Inferior parietal cortex (tissue), 1 donor: Measurements from ENCODE around the gene ATP5IF1.

Source experiments
- DNase-seq: peaks from one replicate; pipeline ENCODE4 v3.0.0-alpha.2; 2016; ENCODE audit errors: extremely low spot score

Gene ATP5IF1

DNA sequence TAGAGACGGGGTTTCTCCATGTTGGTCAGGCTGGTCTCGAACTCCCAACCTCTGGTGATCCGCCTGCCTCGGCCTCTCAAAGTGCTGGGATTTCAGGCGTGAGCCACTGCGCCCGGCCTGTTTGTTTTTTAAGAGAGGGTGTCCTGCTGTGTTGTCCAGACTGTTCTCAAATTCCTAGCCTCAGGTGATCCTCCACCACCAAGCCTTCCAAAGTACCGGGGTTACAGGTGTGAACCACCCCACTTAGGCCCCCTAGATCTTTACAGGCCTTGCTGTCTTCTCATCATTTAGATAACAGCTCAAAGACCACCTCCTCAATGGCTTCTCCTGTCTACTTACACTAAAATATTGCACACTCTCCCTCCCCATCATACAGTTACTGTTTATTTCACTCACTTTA is 29.7 kb downstream of the ATP5IF1 start:
- DNase-seq: no peak

DNA sequence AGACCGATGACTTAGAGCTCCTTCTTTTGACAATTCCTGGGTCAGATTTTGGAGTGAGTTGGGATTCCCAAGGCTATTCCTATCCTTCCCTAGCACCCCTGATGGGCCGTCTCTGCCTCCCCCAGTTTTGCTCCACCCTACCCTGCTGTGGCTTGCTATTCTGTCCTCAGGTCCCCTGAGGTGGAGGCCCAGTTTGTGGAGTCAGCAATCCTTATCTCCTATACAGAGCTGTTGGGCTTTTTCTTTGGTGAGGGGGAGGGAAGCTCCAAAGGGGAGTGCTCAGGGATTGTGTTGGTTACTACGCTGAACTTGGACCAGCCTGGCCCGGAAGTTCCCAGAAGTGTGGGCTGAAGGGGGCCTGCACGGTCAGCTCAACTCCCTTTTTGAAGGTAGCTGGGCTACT is 31.0 kb downstream of the ATP5IF1 start:
- DNase-seq: peak; percentile 10

DNA sequence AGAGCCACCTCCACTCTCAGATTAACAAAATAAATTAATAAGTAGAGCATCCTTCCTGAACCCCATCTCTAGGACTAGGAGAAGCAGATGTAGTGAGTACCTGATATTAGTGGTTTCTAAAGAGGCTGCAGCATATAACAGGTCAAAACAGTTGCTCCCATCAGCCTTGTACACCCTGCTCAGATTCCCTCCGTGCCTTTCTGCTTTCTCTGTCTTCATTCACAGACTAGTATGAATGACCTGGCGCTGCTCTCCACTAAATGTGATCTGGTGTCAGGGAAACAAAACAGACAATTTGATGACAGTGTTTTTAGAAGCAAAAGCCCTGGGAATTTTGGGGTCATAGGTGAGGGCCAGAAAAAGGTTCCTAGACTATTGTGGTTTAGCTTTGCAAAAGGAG is 31.7 kb downstream of the ATP5IF1 start:
- DNase-seq: no peak

DNA sequence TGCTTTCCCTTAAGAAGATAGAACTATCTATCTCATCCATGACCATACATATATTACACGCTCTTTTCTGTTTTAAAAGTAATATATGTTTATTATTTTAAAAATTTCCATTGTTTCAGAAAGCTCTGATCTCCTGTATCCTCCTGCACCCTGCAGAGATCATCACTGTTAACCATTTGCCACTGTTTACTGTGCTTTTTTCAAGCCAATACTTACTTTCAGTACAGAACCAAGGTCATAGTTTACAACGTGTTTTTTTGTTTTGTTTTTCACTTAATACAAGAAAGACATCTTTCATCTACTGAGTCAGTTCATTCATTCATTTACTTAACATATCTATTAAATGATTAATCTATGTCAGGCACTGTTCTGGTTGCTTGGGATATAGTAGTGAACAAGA is 33.6 kb downstream of the ATP5IF1 start:
- DNase-seq: no peak

DNA sequence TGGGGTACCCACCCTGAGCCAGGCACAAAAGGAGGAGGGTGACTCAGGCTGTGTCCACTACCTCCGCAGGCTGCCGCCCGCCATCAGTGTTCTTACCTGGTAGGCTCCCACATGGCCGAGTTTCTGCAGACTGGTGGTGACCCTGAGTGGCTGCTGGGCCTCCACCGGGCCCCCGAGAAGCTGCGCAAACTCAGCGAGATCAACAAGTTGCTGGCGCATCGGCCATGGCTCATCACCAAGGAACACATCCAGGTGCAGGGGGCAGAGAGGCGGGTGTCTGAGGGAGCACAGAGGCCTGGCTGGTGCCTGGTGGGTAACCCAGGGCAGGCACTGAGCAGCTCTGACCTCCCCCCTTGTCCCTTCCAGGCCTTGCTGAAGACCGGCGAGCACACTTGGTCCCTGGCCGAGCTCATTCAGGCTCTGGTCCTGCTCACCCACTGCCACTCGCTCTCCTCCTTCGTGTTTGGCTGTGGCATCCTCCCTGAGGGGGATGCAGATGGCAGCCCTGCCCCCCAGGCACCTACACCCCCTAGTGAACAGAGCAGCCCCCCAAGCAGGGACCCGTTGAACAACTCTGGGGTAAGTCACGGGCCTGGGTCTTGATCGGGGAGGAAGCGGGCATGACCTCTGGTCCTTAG is 36.4 kb downstream of the ATP5IF1 start:
- DNase-seq: no peak

DNA sequence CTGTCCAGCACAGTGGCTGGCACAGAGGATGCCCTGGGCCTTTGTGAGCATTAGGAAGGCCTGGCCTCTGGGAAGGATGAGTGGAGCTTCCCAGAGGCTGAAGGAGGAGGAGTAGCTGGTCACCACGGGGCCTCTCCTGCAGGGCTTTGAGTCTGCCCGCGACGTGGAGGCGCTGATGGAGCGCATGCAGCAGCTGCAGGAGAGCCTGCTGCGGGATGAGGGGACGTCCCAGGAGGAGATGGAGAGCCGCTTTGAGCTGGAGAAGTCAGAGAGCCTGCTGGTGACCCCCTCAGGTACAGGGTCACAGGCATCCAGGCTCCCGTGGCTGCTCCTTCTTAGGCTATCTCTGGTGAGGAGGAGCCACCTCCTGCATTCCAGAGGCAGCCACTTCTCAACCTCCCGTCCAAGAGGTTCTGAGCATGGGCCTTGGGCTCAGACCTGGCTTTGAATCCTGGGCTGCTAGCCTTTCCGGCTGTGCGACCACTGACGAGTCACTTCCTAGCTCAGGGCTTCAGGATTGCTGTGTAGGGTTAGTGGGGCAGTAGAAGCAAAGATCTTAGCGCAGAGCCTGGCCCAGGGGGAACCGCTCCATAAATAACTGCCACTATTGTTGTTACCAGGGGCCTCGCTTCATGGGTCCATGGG is 37.4 kb downstream of the ATP5IF1 start:
- no peak for DNase-seq

DNA sequence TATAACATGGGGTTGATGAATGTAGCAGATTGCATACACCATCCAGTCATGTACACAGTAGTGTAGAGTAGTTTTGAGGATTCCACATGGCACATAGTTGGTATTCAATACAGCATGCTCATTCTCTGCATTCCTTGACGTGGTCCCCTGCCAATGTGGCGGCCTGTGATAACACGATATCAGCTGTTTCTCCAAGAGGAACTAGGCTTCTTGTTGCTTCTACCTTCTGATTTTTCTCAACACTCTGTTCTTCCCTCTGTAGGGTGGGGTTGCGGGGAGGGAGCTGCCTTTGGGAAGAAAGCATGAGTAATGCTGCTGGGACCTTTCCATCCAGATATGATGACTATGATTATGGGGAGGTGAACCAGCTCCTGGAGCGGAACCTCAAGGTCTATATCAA is 42.8 kb downstream of the ATP5IF1 start:
- no peak for DNase-seq

DNA sequence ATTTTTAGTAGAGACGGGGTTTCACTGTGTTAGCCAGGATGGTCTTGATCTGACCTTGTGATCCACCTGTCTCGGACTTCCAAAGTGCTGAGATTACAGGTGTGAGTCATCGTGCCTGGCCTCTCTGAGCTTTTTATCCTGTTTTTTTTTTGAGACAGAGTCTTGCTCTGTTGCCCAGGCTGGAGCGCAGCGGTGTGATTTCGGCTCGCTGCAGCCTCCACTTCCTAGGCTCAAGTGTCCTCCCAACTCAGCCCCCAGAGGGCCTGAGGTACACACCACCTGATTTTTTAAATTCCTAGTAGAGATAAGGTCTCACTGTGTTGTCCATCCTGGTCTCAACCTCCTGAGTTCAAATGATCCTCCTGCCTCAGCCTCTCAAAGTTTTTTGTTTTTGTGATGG is 43.8 kb downstream of the ATP5IF1 start:
- DNase-seq: no peak

DNA sequence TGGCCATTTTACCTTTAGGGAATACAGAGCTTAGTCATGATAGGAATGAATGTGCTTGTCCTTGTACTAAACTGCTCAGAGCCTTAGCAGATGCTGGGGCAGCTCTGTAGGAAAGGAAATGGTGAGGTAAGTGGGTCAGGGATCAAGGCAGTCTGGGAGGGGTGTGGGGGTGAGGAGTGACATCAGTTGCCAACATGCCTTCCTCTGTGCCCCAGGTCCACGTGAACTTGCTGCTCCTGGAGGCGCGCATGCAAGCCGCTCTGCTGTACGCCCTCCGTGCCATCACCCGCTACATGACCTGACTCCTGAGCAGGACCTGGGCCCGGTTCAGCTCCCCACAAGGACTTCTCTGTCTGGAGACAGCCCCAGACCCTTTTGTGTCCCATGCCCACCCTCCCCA is 44.6 kb downstream of the ATP5IF1 start:
- DNase-seq: no peak

DNA sequence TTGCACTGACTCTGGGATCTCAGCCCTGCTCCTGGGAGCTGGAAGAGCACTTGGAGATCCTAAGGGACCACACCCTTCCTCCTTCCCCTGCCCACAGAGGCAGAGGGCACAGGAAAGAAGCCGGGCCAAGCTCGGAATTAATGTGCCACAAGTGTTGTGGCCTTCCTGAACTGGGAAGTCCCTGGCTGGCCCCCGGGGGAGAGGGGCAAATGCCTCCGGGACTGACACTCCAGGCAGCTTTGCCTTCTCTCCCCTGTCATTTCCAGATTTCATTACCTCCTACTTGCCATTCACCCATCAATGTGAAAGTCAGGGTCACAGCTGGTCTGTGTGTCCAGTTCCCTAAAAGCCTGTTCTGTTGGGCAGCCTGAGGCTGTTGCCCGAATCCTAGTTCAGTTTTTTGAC is 45.1 kb downstream of the ATP5IF1 start:
- no peak for DNase-seq

DNA sequence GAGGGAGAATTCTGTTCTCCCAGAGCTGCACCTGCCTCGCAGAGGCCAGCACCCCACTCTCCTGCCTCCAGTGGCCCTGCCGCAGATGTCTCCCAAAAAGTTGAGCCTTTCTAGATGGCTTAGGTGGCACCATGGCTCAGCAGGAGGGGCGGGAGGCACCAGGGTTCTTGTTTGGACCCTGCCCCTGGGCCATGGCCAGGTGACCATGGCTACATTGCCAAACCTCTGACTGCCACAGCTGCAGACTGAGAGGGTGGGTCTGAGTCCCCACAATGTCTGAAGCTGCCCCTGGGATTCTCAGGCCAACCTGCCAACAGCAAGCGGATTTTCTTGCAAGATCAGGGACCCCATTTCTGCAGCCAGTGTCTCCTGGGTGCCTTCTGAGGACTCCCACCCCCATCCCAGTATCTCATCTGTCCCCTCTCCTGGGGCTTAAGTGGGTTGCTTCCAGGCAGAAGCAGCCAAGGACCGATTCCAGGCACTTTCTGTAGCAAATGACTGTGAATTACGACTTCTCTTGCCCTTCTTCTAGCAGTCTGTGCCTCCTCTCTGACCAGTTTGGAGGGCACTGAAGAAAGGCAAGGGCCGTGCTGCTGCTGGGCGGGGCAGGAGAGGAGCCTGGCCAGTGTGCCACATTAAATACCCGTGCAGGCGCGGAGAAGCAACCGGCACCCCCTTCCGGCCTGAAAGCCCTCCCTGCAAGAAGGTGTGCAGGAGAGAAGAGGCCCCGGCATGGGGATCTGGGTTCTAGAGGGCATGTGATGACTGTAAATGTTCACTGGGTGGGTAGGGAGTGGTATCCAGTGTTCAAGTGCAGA is 45.9 kb downstream of the ATP5IF1 start:
- no peak for DNase-seq

DNA sequence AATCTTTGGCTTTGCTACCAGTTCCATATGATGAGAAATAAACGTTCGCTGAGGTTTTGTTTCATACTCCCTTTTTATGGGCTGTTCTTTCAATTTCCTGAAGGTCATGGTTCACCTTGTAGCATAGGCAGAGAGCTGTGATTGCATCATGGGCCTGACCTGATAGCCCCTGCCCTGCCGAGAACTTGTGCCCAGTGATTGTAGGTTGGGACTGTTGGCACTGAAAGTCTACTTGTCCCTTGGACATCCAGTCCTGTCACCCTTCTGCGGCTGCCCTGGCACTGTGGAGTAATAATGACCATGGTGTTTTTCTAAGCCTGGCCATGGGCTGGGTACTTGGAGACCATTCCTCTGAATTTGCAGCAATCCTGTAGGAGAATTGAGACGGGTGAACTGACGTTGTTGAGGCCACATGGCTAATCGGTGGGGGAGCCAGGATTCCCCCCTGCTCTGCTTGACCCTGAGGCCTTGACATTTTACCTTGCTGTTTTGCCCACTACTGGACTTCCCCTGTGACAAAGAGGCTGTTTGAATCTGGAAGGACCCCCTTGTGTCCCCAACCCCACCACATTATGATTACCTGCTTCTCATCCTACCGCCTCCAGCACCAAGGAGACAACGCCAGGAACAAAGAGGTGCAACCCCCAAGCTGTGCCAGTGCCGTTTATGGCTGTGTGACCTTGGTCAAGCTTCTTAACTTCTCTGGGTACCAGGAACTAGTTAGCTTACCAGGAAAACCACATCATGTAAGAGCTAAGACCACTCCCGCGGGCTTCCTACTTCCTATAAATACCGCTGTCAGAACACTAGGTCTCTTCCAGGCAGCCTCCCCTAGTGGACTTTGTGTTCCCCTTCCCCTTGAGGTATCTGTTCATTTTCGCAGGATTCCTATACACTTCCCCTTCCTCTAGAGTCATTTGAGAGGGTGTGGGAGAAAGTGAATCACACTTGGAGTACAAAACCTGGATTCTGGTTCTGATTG is 46.8 kb downstream of the ATP5IF1 start:
- no peak for DNase-seq

DNA sequence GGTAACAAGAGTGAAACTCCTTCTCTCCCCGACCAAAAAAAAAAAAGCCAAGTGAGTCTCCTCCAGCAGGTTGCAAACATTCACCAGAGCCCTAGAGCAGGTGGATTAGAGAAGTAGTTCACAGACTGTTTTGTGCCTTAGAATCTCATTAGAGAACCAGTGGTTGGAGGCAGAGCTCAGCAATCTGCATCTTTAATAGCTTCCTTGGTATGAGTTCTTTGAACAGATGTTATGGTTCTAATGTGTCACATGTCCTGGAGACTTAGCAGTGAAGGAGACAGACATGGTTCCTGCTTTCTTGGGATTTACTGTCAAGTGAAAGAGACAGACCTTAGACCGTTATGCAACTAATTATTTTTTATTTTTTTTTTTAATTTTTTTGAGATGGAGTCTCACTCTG is 50.2 kb downstream of the ATP5IF1 start:
- no peak for DNase-seq
